ENCODE results near the gene SMIM7.
A peak's percentile ranks its signal among the peaks of the same experiment; 100 is the strongest.
"Not testable (repeated sequence)": the region's sequence is repeated elsewhere in the genome, so short reads cannot be mapped to it uniquely, and the experiment has no call there.

The SMIM7 gene

DNA sequence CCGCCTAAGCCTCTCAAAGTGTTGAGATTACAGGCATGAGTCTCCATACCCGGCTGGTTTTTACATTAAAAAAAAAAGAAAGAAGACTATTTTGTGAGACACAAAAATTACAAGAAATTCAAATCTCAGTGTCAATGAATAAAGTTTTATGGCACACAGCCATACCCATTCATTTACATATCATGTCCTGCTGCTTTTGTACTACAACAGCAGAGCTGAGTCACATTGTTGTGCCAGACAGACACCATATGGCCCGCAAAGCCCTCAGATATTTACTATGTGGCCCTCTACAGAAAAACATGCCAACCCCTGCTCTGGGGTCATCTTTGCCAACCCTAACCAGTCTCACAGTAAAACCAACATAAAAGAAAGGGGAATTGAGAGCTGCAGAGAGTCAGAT is 5.3 kb downstream of the SMIM7 start:
- no peak for DNase-seq (ENCODE audit: low read depth)

GRCh38 chr19:16654140-16654539 is 5.8 kb downstream of the SMIM7 start:
- DNase-seq (ENCODE audit: low read depth) = no peak

DNA sequence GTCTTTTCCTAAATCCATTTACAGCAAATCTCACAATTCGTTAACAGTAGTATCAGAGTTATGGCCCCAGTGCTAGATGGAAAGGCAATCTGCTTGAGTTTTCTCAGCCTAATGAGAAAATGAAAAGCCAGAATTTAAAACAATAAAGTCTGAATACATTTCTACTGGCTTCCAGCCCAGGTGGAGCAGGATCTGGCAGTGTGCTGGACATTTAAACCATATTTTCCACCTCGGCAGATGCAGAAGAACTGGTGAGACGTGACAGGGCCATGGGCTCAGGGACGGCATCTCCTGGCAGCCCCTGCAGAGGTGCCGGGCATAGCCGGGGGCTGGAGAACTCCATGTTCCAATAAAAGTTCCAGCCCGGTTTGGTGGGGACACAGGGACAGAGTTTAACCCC is 7.1 kb downstream of the SMIM7 start:
- DNase-seq (ENCODE audit: low read depth) = no peak

- not testable (repeated sequence) for DNase-seq (ENCODE audit: low read depth)
Observed at GRCh38 chr19:16651421-16652188, 8.3 kb downstream of the SMIM7 start.

DNA sequence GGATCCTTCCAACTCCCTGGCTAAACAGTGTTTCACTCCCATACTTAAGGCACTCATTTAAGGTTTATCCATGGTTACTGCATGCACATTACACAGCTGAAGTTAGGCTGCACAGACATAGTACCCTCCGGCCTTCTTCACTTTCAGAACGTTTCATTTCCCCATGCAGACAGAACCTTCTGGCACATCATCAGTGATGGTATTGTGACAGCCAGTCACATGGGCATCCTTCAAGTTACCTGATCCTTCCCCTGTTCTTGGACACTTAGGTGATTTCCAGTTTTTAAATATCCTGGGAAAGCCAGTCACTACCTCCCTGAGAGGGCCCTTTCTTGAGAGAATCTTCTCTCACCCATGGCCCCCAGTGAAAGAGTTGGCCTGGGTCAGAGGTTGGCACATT is 9.1 kb downstream of the SMIM7 start:
- DNase-seq (ENCODE audit: low read depth) = no peak

DNA sequence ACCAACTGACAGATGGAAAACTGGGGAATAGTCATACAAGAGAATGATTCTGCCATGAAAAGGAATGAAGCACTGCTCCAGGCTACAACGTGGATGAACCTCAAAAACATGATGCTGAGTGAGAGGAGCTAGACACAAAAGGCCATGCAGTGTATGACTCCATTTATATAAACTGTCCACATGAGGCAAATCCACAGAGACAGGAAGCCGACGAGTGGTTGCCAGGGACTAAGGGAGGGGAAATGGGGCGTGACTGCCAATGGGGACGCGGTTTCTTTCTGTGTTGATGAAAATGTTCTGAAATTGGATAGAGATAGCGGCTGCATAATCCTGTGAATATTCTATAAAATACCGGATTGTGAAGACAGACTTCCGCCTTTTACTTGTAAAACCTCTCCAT is 10.2 kb downstream of the SMIM7 start:
- no peak for DNase-seq (ENCODE audit: low read depth)

- DNase-seq (ENCODE audit: low read depth) = no peak
Observed at GRCh38 chr19:16645140-16645539, 14.8 kb downstream of the SMIM7 start.

GRCh38 chr19:16641695-16642094 is 18.2 kb downstream of the SMIM7 start:
- DNase-seq (ENCODE audit: low read depth) = no peak

DNA sequence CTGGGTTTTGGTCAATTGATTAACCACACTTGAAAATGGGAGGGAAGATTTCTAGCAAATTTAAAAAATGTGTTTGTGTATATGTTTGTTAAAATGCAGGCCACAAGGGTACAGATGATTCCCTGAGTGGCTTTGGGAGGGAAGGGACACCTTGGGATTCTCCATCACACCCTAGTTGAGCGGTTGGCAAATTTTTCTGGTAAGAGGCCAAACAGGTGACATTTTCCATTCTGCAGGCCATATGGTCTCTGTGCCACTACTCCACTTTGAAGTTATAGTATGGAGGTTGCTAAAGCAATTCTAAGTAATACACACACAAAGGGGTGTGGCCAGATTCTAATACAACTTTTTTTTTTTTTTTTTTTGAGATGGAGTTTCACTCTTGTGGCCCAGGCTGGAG is 19.0 kb downstream of the SMIM7 start:
- DNase-seq (ENCODE audit: low read depth) = no peak

DNA sequence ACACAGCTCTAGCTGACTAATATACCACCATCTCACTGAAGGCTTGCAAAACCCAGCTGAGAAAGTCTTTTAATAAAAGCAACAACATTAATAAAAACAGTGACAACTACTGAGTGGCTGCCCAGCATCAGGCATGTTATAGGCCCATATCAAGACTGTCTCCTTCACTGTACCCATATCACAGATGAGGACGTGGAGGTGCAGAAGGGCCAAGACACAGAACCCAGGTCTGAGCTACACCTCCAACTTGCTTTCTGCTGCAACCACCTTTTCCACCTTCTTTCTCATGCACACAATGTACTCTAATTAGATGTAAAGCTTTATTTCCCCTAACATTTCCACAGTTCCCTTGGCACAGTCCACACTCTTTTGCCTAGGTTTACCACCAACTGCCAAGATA is 21.3 kb downstream of the SMIM7 start:
- no peak for DNase-seq (ENCODE audit: low read depth)

- DNase-seq (ENCODE audit: low read depth) = no peak
Observed at GRCh38 chr19:16637535-16637934, 22.4 kb downstream of the SMIM7 start.

GRCh38 chr19:16631465-16631864 is 28.5 kb downstream of the SMIM7 start:
- DNase-seq (ENCODE audit: low read depth) = no peak

DNA sequence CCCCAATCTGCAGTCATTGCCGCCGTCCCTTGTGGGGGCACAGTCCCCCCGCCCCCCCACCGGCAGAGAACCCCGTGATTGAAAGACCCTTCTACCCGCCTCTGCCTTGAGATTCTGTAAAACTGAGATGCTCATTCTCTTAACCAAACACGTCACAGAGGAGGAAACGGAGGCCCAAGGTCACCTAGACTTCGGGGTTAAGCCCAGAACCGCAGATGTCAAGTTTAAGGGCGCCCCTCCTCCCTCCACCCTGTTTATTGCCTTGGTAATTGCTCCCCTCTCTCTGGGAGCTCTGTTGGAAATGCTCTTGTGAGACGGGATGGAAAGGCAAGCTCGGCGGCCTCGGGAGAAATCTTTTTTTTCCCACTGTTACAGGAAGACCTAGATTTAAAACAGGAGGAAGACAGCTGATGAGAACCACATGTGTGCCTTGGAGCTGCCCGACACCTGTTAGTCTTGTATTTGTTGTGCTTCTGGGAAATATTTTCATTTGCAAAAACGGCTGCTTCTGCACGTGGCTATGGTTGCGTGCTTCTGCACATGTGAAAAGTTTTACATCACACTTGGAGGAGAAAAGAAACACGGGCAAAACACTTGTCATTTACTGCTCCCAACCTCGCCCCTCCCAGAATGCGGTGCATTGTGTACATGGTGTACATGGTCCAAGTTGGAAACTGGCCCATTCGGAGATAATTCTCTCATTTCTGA is 30.8 kb downstream of the SMIM7 start:
- DNase-seq (ENCODE audit: low read depth) = peak; percentile 69

GRCh38 chr19:16628183-16628983 is 31.6 kb downstream of the SMIM7 start, which contains the start of gene MED26:
TSS of gene MED26 (minus strand) at chr19:16628204. CDS start at chr19:16627943, 261 bp downstream.
- peak; percentile 90 for DNase-seq (ENCODE audit: low read depth)

- DNase-seq (ENCODE audit: low read depth) = no peak
Observed at GRCh38 chr19:16627928-16628182, 32.1 kb downstream of the SMIM7 start.

DNA sequence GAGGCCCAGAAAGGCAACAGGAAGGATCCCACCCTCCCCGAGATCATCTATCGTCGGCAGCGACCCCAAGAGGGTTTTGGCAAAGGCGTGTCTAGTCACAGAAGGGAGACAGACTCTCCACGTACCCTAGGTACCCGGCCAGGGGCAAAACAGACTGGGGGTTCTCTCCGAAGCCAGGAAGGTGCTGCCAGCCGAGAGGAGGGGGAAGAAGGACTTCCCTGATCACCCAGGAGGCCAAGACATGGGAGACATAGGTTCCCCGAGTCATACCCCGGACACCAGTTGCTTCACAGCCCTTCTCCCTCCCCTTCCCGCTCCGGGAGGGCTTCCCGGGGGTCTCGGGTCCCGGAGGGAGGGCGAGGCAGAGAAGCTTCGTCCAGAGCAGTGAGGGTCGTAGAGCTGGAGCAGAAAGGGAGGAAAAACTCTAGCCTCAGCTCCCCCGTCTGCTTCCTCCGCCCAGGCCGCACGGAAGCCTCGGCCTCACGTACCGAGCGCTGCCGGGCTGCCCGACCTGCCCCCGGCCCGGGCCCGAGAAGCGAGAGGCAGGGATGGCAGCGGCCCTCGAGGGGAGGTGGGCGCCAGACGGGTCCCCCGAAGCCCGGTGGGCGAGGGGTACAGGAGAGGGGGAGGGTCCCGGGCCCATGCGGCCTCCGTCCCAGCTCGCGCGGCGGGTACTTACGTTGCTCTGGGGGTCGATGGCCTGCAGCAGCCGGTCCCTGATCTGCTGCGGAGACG is 32.6 kb downstream of the SMIM7 start:
- DNase-seq (ENCODE audit: low read depth) = peak; percentile 23

- DNase-seq (ENCODE audit: low read depth) = no peak
Observed at GRCh38 chr19:16626796-16627192, 33.1 kb downstream of the SMIM7 start.

- no peak for DNase-seq (ENCODE audit: low read depth)
Observed at GRCh38 chr19:16625163-16625958, 34.6 kb downstream of the SMIM7 start.

DNA sequence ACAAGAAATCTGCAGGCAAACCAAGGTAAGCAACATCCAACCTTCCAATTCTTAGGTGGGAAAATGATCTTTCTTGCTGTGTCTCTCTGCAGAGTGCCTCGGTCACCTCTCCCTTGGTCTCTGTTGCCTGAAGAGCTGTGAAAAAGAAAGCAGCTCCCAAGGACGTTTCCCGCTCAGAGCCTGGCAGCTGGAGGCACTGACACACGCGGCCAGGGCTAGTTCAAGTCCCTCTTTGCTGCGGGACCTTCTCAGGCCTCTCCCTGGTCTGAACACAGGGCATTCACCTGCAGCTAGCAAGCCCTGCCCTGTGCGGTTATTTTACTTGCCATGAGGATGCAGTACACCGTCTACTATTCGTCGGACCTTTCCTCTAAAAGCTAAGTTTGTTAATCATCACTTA is 35.7 kb downstream of the SMIM7 start:
- no peak for DNase-seq (ENCODE audit: low read depth)

DNA sequence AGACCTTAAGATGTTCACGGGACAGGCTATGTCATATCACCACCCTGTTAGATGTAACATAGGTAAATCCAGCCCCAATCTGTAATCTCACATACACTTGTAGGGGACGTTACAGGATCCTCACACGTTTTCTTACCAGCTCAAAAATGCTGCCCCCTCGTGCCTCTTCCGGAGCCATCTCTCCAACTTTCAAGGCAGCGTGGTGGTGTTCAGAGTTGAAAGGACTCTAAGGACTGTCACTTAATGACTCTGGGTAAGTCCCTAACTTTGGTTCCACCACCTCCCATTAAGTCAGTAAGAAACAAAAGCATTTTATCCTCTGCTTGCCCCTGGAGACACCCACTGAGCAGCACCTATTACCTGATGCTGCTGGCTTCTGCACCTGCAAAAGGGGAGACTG is 36.4 kb downstream of the SMIM7 start:
- DNase-seq (ENCODE audit: low read depth) = no peak

DNA sequence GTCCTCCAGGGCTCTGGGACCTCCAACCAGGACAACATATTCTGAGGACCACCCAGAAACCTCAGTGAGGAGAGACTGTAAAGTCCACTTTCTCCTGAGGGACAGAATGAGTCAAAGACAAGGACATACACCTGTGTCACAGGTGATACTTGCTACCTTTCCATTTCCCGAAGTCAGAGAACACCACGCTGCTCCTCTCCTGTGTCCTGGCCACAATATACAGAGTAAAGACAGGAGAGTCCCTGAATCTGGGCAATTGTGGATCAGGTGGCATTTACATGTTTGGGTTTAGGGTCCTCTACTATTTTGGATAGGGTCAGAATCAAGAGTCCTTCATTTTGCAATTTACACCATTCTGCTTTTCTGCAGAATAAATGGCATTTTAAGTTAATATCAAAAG is 36.9 kb downstream of the SMIM7 start:
- DNase-seq (ENCODE audit: low read depth) = no peak
